NCI-H2081 (cell line): ENCODE results near the gene EDA.
"Not testable (repeated sequence)": the region's sequence is repeated elsewhere in the genome, so short reads cannot be mapped to it uniquely, and the experiment has no call there.

ENCODE experiments used
- DNase-seq, 2 experiments: peaks; one replicate each; lab custom pipeline; 2025; lab: John Stamatoyannopoulos, UW

Gene EDA

GRCh38 chrX:69746051-69746450 is 130.1 kb downstream of the EDA start:
- no peak for DNase-seq

- no peak for DNase-seq
Observed at GRCh38 chrX:69748055-69748454, 132.1 kb downstream of the EDA start.

GRCh38 chrX:69759921-69760625 is 144.2 kb downstream of the EDA start:
- no peak for DNase-seq

GRCh38 chrX:69761633-69762032 is 145.7 kb downstream of the EDA start:
- no peak for DNase-seq

- DNase-seq = no peak
Observed at GRCh38 chrX:69762340-69762739, 146.4 kb downstream of the EDA start.

GRCh38 chrX:69793260-69793935 is 177.5 kb downstream of the EDA start:
- no peak for DNase-seq

- no peak for DNase-seq
Observed at GRCh38 chrX:69795702-69796101, 179.8 kb downstream of the EDA start.

- DNase-seq = no peak
Observed at GRCh38 chrX:69807400-69807799, 191.5 kb downstream of the EDA start.

- DNase-seq = no peak
Observed at GRCh38 chrX:69808375-69808774, 192.5 kb downstream of the EDA start.

GRCh38 chrX:69813677-69814076 is 197.8 kb downstream of the EDA start:
- DNase-seq = no peak

- DNase-seq = no peak
Observed at GRCh38 chrX:69815063-69815462, 199.2 kb downstream of the EDA start.

- no peak for DNase-seq
Observed at GRCh38 chrX:69815519-69815918, 199.6 kb downstream of the EDA start.

- DNase-seq = no peak
Observed at GRCh38 chrX:69844636-69845035, 228.7 kb downstream of the EDA start.

- not testable (repeated sequence) for DNase-seq
Observed at GRCh38 chrX:69859999-69860398, 244.1 kb downstream of the EDA start.

GRCh38 chrX:69876221-69876620 is 260.3 kb downstream of the EDA start:
- no peak for DNase-seq

- no peak for DNase-seq
Observed at GRCh38 chrX:69884210-69884609, 268.3 kb downstream of the EDA start.

GRCh38 chrX:69896046-69896445 is 280.1 kb downstream of the EDA start:
- DNase-seq = no peak

GRCh38 chrX:69900491-69900890 is 284.6 kb downstream of the EDA start:
- no peak for DNase-seq

- DNase-seq = no peak
Observed at GRCh38 chrX:69906447-69906846, 290.5 kb downstream of the EDA start.

- no peak for DNase-seq
Observed at GRCh38 chrX:69914781-69915180, 298.9 kb downstream of the EDA start.

GRCh38 chrX:69919749-69920148 is 303.8 kb downstream of the EDA start:
- DNase-seq = no peak

GRCh38 chrX:69932323-69932722 is 316.4 kb downstream of the EDA start:
- no peak for DNase-seq

GRCh38 chrX:69948276-69948797 is 332.4 kb downstream of the EDA start:
- DNase-seq = no peak

- no peak for DNase-seq
Observed at GRCh38 chrX:69951753-69952152, 335.8 kb downstream of the EDA start.
